Measurements from ENCODE around the gene SPOCK2.

Gene SPOCK2

DNA sequence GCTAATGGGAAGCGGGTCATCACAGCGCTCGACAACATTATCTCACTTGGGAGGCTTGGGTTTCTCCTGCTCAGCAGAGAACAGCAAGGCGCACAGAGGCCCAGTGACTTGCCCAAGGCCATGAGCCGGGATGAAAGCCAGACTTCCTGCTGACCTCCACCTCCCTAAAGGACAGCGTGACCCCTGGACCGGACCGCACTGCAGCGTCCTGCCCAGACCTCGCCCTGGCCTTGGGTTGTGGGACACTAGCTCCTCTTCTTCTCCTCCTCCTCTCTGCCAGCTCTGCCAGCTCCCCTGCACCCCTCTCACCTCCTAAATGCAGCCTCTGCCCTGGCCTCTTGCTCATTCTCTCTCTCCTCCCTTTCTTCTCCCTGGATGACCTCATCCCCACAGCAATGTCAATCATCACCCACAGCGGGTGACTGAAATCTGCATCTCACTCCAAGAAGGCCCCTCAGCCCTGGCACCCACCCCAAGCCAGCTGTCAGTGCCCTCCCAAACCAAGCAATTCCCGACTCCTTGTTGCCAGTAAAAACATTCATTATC is 19.4 kb downstream of the SPOCK2 start (continued):
- no peak for TF ChIP-seq HOXA7 (CRISPR knock-in tag; IDR thresholded peaks at IDR 0.05; ENCODE audit: borderline replicate concordance)
- no peak for TF ChIP-seq RBAK (tag by site-specific recombination; IDR thresholded peaks at IDR 0.05)
- peak; percentile 48 for TF ChIP-seq ZNF629 (tag by site-specific recombination; IDR thresholded peaks at IDR 0.05)
- TF ChIP-seq GLI4 (tag by site-specific recombination; IDR thresholded peaks at IDR 0.05) = no peak
- no peak for TF ChIP-seq ZNF626 (tag by site-specific recombination; IDR thresholded peaks at IDR 0.05)
- TF ChIP-seq, protein P1, sequence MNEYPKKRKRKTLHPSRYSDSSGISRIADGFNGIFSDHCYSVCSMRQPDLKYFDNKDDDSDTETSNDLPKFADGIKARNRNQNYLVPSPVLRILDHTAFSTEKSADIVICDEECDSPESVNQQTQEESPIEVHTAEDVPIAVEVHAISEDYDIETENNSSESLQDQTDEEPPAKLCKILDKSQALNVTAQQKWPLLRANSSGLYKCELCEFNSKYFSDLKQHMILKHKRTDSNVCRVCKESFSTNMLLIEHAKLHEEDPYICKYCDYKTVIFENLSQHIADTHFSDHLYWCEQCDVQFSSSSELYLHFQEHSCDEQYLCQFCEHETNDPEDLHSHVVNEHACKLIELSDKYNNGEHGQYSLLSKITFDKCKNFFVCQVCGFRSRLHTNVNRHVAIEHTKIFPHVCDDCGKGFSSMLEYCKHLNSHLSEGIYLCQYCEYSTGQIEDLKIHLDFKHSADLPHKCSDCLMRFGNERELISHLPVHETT (tag by site-specific recombination; IDR thresholded peaks at IDR 0.05) = no peak
- TF ChIP-seq, protein P2, sequence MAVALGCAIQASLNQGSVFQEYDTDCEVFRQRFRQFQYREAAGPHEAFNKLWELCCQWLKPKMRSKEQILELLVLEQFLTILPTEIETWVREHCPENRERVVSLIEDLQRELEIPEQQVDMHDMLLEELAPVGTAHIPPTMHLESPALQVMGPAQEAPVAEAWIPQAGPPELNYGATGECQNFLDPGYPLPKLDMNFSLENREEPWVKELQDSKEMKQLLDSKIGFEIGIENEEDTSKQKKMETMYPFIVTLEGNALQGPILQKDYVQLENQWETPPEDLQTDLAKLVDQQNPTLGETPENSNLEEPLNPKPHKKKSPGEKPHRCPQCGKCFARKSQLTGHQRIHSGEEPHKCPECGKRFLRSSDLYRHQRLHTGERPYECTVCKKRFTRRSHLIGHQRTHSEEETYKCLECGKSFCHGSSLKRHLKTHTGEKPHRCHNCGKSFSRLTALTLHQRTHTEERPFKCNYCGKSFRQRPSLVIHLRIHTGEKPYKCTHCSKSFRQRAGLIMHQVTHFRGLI (tag by site-specific recombination; IDR thresholded peaks at IDR 0.05) = no peak
- TF ChIP-seq MEIS1 (CRISPR knock-in tag; IDR thresholded peaks at IDR 0.05; ENCODE audit: borderline replicate concordance) = no peak
- no peak for TF ChIP-seq ZNF248 (tag by site-specific recombination; IDR thresholded peaks at IDR 0.05)
- TF ChIP-seq ZBTB7A (tag by site-specific recombination; IDR thresholded peaks at IDR 0.05; ENCODE audit: low read depth) = no peak
- no peak for TF ChIP-seq ZNF175 (tag by site-specific recombination; IDR thresholded peaks at IDR 0.05)
- TF ChIP-seq, protein P3, sequence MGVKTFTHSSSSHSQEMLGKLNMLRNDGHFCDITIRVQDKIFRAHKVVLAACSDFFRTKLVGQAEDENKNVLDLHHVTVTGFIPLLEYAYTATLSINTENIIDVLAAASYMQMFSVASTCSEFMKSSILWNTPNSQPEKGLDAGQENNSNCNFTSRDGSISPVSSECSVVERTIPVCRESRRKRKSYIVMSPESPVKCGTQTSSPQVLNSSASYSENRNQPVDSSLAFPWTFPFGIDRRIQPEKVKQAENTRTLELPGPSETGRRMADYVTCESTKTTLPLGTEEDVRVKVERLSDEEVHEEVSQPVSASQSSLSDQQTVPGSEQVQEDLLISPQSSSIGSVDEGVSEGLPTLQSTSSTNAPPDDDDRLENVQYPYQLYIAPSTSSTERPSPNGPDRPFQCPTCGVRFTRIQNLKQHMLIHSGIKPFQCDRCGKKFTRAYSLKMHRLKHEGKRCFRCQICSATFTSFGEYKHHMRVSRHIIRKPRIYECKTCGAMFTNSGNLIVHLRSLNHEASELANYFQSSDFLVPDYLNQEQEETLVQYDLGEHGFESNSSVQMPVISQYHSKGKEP (tag by site-specific recombination; IDR thresholded peaks at IDR 0.05) = no peak
- TF ChIP-seq ZNF660 (tag by site-specific recombination; IDR thresholded peaks at IDR 0.05) = no peak
- TF ChIP-seq TRIM28 (IDR thresholded peaks at IDR 0.05; ENCODE audit: borderline replicate concordance, low read length) = no peak
- no peak for TF ChIP-seq OSR2 (tag by site-specific recombination; IDR thresholded peaks at IDR 0.05)
- TF ChIP-seq ZNF416 (tag by site-specific recombination; IDR thresholded peaks at IDR 0.05) = no peak
- TF ChIP-seq SALL2 (tag by site-specific recombination; IDR thresholded peaks at IDR 0.05; ENCODE audit: borderline replicate concordance) = no peak
- TF ChIP-seq ZFHX2 (tag by site-specific recombination; conservative IDR thresholded peaks at IDR 0.05) = peak; percentile 56
- TF ChIP-seq ZNF544 (tag by site-specific recombination; IDR thresholded peaks at IDR 0.05) = no peak
- TF ChIP-seq ZNF433 (tag by site-specific recombination; IDR thresholded peaks at IDR 0.05; ENCODE audit: low read depth) = no peak
- TF ChIP-seq ZNF768 (tag by site-specific recombination; IDR thresholded peaks at IDR 0.05) = no peak
- no peak for TF ChIP-seq HOXD13 (CRISPR knock-in tag; IDR thresholded peaks at IDR 0.05; ENCODE audit: borderline replicate concordance)
- TF ChIP-seq, protein P4, sequence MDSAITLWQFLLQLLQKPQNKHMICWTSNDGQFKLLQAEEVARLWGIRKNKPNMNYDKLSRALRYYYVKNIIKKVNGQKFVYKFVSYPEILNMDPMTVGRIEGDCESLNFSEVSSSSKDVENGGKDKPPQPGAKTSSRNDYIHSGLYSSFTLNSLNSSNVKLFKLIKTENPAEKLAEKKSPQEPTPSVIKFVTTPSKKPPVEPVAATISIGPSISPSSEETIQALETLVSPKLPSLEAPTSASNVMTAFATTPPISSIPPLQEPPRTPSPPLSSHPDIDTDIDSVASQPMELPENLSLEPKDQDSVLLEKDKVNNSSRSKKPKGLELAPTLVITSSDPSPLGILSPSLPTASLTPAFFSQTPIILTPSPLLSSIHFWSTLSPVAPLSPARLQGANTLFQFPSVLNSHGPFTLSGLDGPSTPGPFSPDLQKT (IDR thresholded peaks at IDR 0.05; ENCODE audit: borderline replicate concordance, low read depth, low read length) = no peak
- no peak for TF ChIP-seq ZNF155 (tag by site-specific recombination; IDR thresholded peaks at IDR 0.05)
- TF ChIP-seq WT1 (tag by site-specific recombination; IDR thresholded peaks at IDR 0.05) = peak; percentile 76
- no peak for TF ChIP-seq ZNF2 (tag by site-specific recombination; IDR thresholded peaks at IDR 0.05)
- TF ChIP-seq IKZF3 (tag by site-specific recombination; IDR thresholded peaks at IDR 0.05) = no peak
- 0 out of 2 replicates have a peak, but pooled peaks have one; percentile 28 for TF ChIP-seq GLIS1 (tag by site-specific recombination; IDR thresholded peaks at IDR 0.05)
- TF ChIP-seq ZNF776 (tag by site-specific recombination; IDR thresholded peaks at IDR 0.05; ENCODE audit: borderline replicate concordance) = no peak
- no peak for TF ChIP-seq ZNF274 (IDR thresholded peaks at IDR 0.05; ENCODE audit: low read length)
- no peak for TF ChIP-seq ZNF274 (tag by site-specific recombination; IDR thresholded peaks at IDR 0.05; ENCODE audit: borderline replicate concordance)
- no peak for TF ChIP-seq ZNF174 (tag by site-specific recombination; IDR thresholded peaks at IDR 0.05)
- TF ChIP-seq SCRT1 (tag by site-specific recombination; IDR thresholded peaks at IDR 0.05; ENCODE audit: borderline replicate concordance) = no peak
- TF ChIP-seq ZNF133 (tag by site-specific recombination; IDR thresholded peaks at IDR 0.05) = no peak
